ENCODE measurements around the gene HTT.

Gene HTT

GRCh38 chr4:3253808-3254207 lies 179.3 kb downstream of the HTT start:
- peak; percentile 15 for DNase-seq

DNA sequence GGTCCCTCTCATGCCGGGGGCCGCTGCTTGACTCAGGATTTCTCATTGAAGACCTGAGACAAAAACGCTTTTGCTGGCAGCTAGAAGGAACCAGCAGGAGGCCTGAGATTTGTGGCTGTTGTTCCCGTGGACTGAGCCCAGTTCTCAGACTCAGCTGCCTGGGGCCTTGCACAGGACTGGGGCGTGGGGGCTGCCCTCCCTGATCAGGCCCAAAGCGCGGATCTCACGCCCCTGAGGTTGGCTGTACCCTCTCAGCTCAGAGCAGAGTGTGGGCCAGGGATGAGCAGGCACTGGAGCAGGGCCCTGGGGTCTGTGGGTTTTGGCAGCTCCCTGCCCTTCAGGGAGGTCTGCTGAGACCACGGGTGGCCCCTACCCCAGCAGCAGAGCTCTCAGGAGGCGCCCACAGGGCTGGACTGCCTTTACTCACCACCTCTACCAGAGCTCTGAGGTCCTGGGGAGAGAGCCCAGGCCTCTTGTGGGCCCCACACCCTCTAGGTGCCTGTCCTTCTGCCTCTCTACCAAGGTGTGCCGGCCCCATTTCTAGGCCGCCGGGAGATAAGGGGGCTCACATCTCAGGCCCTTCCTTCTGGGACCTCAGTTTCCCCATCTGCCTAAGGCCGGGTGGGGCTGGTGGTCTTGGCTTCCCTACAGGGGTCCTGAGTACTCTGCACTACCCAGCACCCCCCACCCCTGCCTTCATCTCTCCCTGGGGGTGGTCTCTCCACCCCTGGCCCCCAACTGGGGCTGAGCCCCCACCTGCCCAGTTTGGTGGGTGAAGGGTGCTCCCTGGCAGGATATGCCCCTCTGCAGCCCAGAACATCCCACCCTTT lies 180.0 kb downstream of the HTT start:
- peak; percentile 15 for DNase-seq

DNA sequence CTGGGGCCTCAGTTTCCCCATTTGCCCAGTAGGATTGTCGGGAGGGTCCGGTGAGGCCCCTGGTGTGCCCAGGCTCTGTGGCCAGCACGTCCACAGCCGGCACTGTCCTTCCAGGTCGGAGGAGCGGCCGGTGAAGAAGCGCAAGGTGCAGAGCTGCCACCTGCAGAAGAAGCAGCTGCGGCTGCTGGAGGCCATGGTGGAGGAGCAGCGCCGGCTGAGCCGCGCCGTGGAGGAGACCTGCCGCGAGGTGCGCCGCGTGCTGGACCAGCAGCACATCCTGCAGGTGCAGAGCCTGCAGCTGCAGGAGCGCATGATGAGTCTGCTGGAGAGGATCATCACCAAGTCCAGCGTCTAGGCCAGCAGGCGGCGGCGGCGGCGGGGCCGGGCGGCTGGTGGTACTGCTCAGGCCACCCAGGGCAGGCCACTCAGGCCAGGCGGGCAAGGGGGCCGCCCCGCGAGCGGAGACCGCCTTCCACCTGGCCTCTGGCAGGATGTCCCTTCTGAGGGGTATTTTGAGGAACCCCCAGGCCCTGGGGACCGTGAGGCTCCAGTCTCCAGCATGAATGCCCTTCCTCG lies 181.2 kb downstream of the HTT start:
- DNase-seq: peak; percentile 7

DNA sequence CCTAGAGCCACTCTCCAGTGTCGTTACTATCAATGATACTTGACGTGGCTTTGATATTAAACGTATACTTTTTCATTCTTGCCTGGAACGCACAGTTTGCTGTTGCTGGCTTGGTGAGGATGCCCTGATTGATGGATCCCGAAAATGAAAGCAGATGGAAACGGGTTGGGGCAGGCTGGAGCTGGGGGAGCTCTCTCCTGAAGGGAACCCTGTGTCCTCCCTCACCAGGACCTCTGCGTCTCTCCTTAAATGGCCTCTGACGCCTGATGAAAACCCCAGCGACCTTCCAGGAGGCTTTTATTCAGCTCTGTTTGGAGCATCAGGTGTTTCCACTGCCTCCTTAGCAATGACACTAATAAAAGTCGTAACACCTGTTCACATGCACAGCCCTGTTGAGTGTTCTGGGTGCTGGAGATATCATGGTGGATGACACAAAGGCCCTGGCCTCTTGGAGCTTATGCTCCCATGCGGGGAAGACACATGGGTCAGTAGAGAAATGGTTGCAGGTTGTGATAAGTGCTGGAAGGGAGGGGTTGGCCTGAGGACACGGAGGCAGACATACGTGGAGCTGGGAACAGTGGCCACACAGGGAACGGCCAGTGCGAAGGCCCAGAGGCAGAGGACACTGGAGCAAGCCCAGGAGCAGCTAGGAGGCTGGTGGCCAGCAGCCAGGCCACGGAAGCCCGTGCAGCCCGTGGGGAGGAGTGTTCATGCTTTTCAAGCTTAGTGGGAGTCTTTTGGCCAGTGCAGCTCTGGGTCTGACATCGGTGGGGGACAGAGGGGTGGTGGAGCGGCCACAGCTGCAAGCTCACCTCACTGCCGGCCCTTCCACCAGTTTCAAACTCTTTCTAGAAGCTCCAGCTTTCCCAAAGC lies 182.0 kb downstream of the HTT start:
- peak; percentile 16 for DNase-seq

GRCh38 chr4:3257103-3257555 lies 182.6 kb downstream of the HTT start:
- peak; percentile 36 for DNase-seq

GRCh38 chr4:3257556-3258482 lies 183.3 kb downstream of the HTT start:
- no peak for DNase-seq

DNA sequence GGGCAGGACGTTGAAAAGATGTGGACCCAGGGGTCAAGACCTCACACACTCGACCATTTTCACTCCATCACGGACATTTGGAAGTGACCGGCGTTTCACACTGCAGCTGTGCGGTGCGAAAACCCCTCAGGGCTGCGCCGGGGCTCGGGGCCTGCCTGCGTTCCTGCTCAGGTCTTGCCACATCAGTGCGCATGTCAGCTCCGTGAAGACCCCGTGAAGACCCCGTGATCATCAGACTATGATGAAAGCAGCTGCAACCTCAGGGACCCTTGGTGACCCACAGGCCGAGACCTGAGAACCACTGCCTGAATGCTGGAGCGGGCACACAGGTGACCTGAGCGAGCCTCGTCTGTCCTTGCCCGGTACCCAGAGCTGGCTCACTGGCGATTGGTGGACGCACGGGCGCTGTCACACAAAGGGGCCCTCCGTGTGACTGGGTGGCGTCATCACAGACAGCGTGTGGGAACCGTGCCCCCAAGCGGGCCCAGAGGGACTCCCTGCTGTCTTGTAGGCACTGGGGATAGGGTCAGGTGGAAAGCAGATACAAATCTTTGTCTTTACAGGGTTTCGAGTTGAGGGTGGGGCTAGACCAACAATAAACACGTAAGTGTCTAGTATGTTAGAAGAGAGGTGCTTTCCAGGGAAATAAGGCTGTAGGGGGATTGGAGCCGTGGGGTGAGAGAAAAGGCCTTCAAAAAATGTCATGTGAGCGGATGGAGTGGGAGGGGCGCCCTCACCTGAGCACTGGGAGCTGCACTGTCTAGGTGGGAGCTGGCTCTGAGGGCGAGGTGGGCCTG lies 187.1 kb downstream of the HTT start:
- no peak for DNase-seq

GRCh38 chr4:3262208-3263052 lies 187.9 kb downstream of the HTT start:
- DNase-seq: no peak

- no peak for DNase-seq
Measured at GRCh38 chr4:3263053-3263875, 188.8 kb downstream of the HTT start.

GRCh38 chr4:3263876-3264193 lies 189.4 kb downstream of the HTT start:
- no peak for DNase-seq

GRCh38 chr4:3266076-3266475 lies 191.6 kb downstream of the HTT start:
- DNase-seq: no peak

DNA sequence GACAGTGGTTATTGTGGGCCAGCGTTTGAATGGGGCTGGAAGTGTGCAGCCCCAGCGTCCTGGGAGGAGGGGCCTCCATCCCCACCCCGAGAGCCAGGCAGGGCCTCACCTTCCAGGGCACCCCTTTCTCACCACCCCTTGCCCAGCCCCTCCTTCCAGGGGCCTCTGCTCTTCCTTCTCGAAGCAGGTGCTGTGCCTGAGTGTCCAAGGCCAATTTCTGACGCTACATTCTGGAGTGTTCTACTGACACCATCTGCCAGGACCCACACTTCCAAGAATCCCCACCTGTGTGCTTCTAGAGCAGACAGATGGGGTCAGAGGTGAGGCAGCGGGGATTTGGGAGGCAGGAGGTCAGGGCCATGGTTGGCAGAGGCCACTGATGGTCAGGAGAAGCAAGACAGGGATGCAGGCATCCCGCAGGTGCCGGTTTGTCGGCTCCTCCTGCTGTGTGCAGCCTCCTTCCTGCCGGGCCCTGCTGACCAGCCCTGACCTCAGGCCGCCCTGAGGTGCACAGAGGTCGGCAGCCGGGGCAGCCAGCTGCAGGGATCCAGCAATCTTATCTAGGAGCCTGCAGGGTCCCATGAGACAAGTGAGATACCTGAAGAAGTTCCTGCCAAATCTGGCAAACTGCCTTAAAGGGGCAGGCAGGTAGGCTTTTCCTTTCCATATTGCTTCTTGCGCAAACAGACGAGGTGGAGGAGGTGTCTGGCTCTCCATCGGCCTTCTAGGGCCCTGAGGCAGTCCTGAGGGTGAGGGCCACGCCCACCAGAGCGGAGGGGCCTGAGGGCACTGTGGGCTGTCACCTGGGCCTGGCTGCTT lies 193.3 kb downstream of the HTT start:
- no peak for DNase-seq

GRCh38 chr4:3268395-3269104 lies 194.1 kb downstream of the HTT start:
- DNase-seq: no peak

- peak; percentile 53 for DNase-seq
Measured at GRCh38 chr4:3269105-3269927, 194.8 kb downstream of the HTT start.

- DNase-seq: peak; percentile 66
Measured at GRCh38 chr4:3269991-3270611, 195.6 kb downstream of the HTT start.

GRCh38 chr4:3271131-3271530 lies 196.7 kb downstream of the HTT start:
- no peak for DNase-seq

DNA sequence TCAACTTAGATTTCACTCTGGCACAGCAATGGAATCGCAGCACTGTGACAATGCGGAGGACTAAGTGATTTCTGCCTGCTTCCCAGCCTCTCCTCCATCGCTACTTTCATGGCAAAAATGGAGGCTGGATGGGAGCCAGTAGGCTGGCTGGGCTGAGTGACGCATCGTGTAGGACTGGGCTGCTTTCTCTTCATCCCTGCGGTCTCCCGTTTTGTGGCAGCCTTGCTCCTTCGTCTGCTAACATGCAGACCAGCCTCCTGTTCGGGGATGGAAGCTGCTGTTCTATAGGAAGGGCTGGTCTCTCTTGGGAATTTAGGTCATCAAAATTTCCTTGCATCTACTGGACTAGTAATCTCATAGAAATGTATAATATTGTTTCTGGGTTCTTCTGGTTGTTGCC lies 202.5 kb downstream of the HTT start:
- peak; percentile 25 for DNase-seq

Measured in femur (tissue), 1 donor.